ENCODE results near the gene SRD5A1. TPM values are rescaled to one million over a fixed set of nuclear protein-coding genes. Genes with fewer than 3 reads are reported as not detected.

Gene SRD5A1
- total RNA-seq, 1 experiment from 2014 or later = 52.3 TPM

GRCh38 chr5:6680922-6681321 lies 47.7 kb downstream of the SRD5A1 start:
- no peak for DNase-seq
- no peaks in the 10 kb centered on the region for H3K36me3 ChIP-seq (ENCODE audit: low read depth)
- no peaks in the 10 kb centered on the region for H3K9me2 ChIP-seq (ENCODE audit: insufficient read depth)
- H2AFZ ChIP-seq = no peak overlapping the region
- no peaks in the 10 kb centered on the region for H3K79me2 ChIP-seq (ENCODE audit: low read depth)
- no peak overlapping the region for H3K27ac ChIP-seq
- H3K4me3 ChIP-seq = no peak overlapping the region
- POLR2A ChIA-PET (ENCODE audit: unreplicated experiment) = interaction anchor here (0.5 kb wide), 1 partner anchor 29 kb away, joined by 7 read pairs; no protein-coding TSS in a partner anchor
- H3F3A ChIP-seq (ENCODE audit: insufficient read depth, low read depth) = no peaks in the 10 kb centered on the region; the same call in 1 of the 2 replicates
- no peaks in the 10 kb centered on the region for H4K20me1 ChIP-seq (ENCODE audit: insufficient read depth)
- H3K9me3 ChIP-seq (ENCODE audit: insufficient read depth, low read depth) = no peaks in the 10 kb centered on the region
- H3K27me3 ChIP-seq (ENCODE audit: insufficient read depth, low read depth) = peaks cover 30% of the 10 kb centered on the region
- TF ChIP-seq EZH2 (IDR thresholded peaks at IDR 0.05; ENCODE audit: low read depth) = no peak
- TF ChIP-seq, protein P1, sequence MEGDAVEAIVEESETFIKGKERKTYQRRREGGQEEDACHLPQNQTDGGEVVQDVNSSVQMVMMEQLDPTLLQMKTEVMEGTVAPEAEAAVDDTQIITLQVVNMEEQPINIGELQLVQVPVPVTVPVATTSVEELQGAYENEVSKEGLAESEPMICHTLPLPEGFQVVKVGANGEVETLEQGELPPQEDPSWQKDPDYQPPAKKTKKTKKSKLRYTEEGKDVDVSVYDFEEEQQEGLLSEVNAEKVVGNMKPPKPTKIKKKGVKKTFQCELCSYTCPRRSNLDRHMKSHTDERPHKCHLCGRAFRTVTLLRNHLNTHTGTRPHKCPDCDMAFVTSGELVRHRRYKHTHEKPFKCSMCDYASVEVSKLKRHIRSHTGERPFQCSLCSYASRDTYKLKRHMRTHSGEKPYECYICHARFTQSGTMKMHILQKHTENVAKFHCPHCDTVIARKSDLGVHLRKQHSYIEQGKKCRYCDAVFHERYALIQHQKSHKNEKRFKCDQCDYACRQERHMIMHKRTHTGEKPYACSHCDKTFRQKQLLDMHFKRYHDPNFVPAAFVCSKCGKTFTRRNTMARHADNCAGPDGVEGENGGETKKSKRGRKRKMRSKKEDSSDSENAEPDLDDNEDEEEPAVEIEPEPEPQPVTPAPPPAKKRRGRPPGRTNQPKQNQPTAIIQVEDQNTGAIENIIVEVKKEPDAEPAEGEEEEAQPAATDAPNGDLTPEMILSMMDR (conservative IDR thresholded peaks at IDR 0.05) = no peak
- H3K4me1 ChIP-seq (replicated peaks; ENCODE audit: insufficient read depth) = no peaks in the 10 kb centered on the region
- CTCF ChIA-PET = no interaction called here
- no peak overlapping the region for H3K4me2 ChIP-seq
- intact Hi-C loops (cut with micrococcal nuclease; ENCODE audit: unreplicated experiment) = no loop called here
- no TSS peak for BruUV-seq (replicated peaks)

DNA sequence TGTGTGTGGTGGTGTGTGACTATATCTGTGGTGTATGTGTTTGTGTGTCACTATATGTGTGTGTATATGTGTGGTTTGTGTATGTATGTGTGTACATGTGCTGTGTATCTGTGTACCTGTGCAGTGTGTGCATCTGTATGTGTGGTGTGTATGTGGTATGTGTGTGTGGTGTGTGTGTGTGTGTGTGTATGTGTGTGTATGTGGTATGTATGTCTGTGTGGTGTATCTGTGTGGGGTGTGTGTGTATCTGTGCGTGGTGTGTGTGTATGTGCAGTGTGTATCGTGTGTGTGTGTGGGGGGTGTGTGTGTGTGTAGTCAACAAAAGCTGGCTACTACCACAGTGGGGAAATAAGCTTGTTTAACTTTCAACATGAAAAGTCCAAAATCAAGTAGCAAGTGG lies 48.4 kb downstream of the SRD5A1 start:
- DNase-seq = no peak
- no peak overlapping the region for H3K4me3 ChIP-seq
- H3K36me3 ChIP-seq (ENCODE audit: low read depth) = no peaks in the 10 kb centered on the region
- no peaks in the 10 kb centered on the region for H3K4me1 ChIP-seq (replicated peaks; ENCODE audit: insufficient read depth)
- no peaks in the 10 kb centered on the region for H4K20me1 ChIP-seq (ENCODE audit: insufficient read depth)
- H3K79me2 ChIP-seq (ENCODE audit: low read depth) = no peaks in the 10 kb centered on the region
- H3K4me2 ChIP-seq = no peak overlapping the region
- H3K9me3 ChIP-seq (ENCODE audit: insufficient read depth, low read depth) = no peaks in the 10 kb centered on the region
- H3K9me2 ChIP-seq (ENCODE audit: insufficient read depth) = no peaks in the 10 kb centered on the region
- H3K27ac ChIP-seq = no peak overlapping the region
- H2AFZ ChIP-seq = no peak overlapping the region
- TF ChIP-seq EZH2 (IDR thresholded peaks at IDR 0.05; ENCODE audit: low read depth) = no peak
- TF ChIP-seq, protein P1 (conservative IDR thresholded peaks at IDR 0.05) = no peak
- intact Hi-C loops (cut with micrococcal nuclease; ENCODE audit: unreplicated experiment) = no loop called here
- POLR2A ChIA-PET (ENCODE audit: unreplicated experiment) = no interaction called here
- CTCF ChIA-PET = no interaction called here
- BruUV-seq (replicated peaks) = no TSS peak
- peaks cover 38% of the 10 kb centered on the region for H3K27me3 ChIP-seq (ENCODE audit: insufficient read depth, low read depth)
- H3F3A ChIP-seq (ENCODE audit: insufficient read depth, low read depth) = no peaks in the 10 kb centered on the region

DNA sequence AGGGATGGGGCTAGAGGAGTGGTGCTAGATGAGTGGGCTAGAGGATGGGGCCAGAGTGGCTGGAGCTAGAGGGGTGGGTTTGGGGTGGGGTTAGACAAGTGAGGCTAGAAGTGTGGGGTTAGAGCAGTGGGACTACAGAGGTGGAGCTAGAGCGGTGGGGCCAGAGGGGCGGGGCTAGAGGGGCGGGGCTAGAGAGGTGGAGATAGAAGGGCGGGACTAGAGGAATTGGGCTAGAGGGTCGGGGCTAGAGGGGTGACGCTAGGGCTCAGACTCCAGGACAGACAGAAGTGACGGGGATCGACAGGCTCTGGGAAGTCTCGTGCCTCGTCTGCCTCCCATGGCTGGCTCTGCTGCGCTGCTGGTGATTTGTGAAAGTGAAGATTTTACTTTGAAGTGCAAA lies 49.0 kb downstream of the SRD5A1 start:
- no peak for TF ChIP-seq EZH2 (IDR thresholded peaks at IDR 0.05; ENCODE audit: low read depth)
- TF ChIP-seq, protein P1 (conservative IDR thresholded peaks at IDR 0.05) = no peak

More for the DNA sequence above, 49.0 kb downstream of the SRD5A1 start:
- DNase-seq = no peak
- CTCF ChIA-PET = no interaction called here
- no peaks in the 10 kb centered on the region for H3K4me1 ChIP-seq (replicated peaks; ENCODE audit: insufficient read depth)
- no peak overlapping the region for H2AFZ ChIP-seq
- no peaks in the 10 kb centered on the region for H3K9me2 ChIP-seq (ENCODE audit: insufficient read depth)
- intact Hi-C loops (cut with micrococcal nuclease; ENCODE audit: unreplicated experiment) = no loop called here
- no peak overlapping the region for H3K4me2 ChIP-seq
- no peak overlapping the region for H3K4me3 ChIP-seq
- no peaks in the 10 kb centered on the region for H3K36me3 ChIP-seq (ENCODE audit: low read depth)
- H4K20me1 ChIP-seq (ENCODE audit: insufficient read depth) = no peaks in the 10 kb centered on the region; the same call in 1 of the 2 replicates
- POLR2A ChIA-PET (ENCODE audit: unreplicated experiment) = no interaction called here
- H3F3A ChIP-seq (ENCODE audit: insufficient read depth, low read depth) = no peaks in the 10 kb centered on the region
- H3K79me2 ChIP-seq (ENCODE audit: low read depth) = no peaks in the 10 kb centered on the region
- H3K9me3 ChIP-seq (ENCODE audit: insufficient read depth, low read depth) = no peaks in the 10 kb centered on the region
- no peak overlapping the region for H3K27ac ChIP-seq
- H3K27me3 ChIP-seq (ENCODE audit: insufficient read depth, low read depth) = peaks cover 43% of the 10 kb centered on the region
- BruUV-seq (replicated peaks) = no TSS peak
